Astrocyte (in vitro differentiated cells and primary cell): ENCODE results near the gene CINP. TPM values are rescaled to one million over a fixed set of nuclear protein-coding genes. Genes with fewer than 3 reads are reported as not detected.
"Not testable (repeated sequence)": the region's sequence is repeated elsewhere in the genome, so short reads cannot be mapped to it uniquely, and the experiment has no call there.

Experiments
- DNase-seq: peaks from one replicate; pipeline ENCODE4 v3.0.0-alpha.2; 2010; ENCODE audit warnings: low read depth
- FAIRE-seq: peaks from 2 replicates; lab custom pipeline; 2011; peaks lifted over from hg19 to GRCh38; lab: Jason Lieb, UNC
- H2AFZ ChIP-seq: 2 replicates; pipeline ENCODE4 v1.6.0; 2012; ENCODE audit warnings: low read depth, low read length, inconsistent platforms
- H3K27ac ChIP-seq: 2 replicates; pipeline ENCODE4 v1.5.1; 2011; ENCODE audit warnings: low read depth, low read length, inconsistent platforms
- H3K27me3 ChIP-seq: 2 replicates; pipeline ENCODE4 v1.6.0; 2011; ENCODE audit warnings: low read length, inconsistent platforms; ENCODE audit not compliant: insufficient read depth
- H3K36me3 ChIP-seq: 2 replicates; pipeline ENCODE4 v1.5.1; 2011; ENCODE audit warnings: low read length, inconsistent platforms; ENCODE audit not compliant: insufficient read depth
- H3K4me1 ChIP-seq: 2 replicates; pipeline ENCODE4 v1.5.1; 2011; ENCODE audit warnings: low read length, inconsistent platforms; ENCODE audit not compliant: insufficient read depth
- H3K4me2 ChIP-seq: 2 replicates; pipeline ENCODE4 v1.6.0; 2012; ENCODE audit warnings: low read length, inconsistent platforms
- H3K4me3 ChIP-seq: 2 replicates; pipeline ENCODE4 v1.5.1; 2011; ENCODE audit warnings: low read depth, mild to moderate bottlenecking, low read length, inconsistent platforms; ENCODE audit not compliant: insufficient read depth
- H3K79me2 ChIP-seq: 2 replicates; pipeline ENCODE4 v1.6.0; 2012; ENCODE audit warnings: mild to moderate bottlenecking, low read length, inconsistent platforms; ENCODE audit not compliant: insufficient read depth
- H3K9ac ChIP-seq: 2 replicates; pipeline ENCODE4 v1.6.0; 2012; ENCODE audit warnings: mild to moderate bottlenecking, low read length, inconsistent platforms
- H3K9me3 ChIP-seq: 2 replicates; pipeline ENCODE4 v1.5.1; 2012; ENCODE audit warnings: low read depth, mild to moderate bottlenecking, low read length, inconsistent platforms; ENCODE audit not compliant: insufficient read depth
- H4K20me1 ChIP-seq: 2 replicates; pipeline ENCODE4 v1.6.0; 2012; ENCODE audit warnings: low read length, inconsistent platforms; ENCODE audit not compliant: insufficient read depth
- H3K27ac Mint-ChIP-seq: one replicate; pipeline ENCODE4 v1.8.0; 2021; ENCODE audit warnings: mild to moderate bottlenecking, mixed read lengths; ENCODE audit not compliant: unreplicated experiment
- H3K27me3 Mint-ChIP-seq: one replicate; pipeline ENCODE4 v1.8.0; 2021; ENCODE audit warnings: low read depth, mixed read lengths; ENCODE audit not compliant: unreplicated experiment
- H3K36me3 Mint-ChIP-seq: one replicate; pipeline ENCODE4 v1.8.0; 2021; ENCODE audit warnings: low read depth, mixed read lengths; ENCODE audit not compliant: unreplicated experiment
- H3K4me1 Mint-ChIP-seq: one replicate; pipeline ENCODE4 v1.8.0; 2021; ENCODE audit warnings: low read depth, mixed read lengths; ENCODE audit not compliant: unreplicated experiment
- H3K4me3 Mint-ChIP-seq: one replicate; pipeline ENCODE4 v1.8.0; 2021; ENCODE audit warnings: mild to moderate bottlenecking, moderate library complexity, mixed read lengths; ENCODE audit not compliant: unreplicated experiment
- H3K9me3 Mint-ChIP-seq: one replicate; pipeline ENCODE4 v1.8.0; 2021; ENCODE audit warnings: mild to moderate bottlenecking, mixed read lengths; ENCODE audit not compliant: unreplicated experiment
- CTCF ChIP-seq: IDR thresholded peaks from 2 replicates; pipeline ENCODE4 v1.5.1; 2011; ENCODE audit warnings: low read depth, mild to moderate bottlenecking, inconsistent platforms, low read length, moderate library complexity; ENCODE audit not compliant: insufficient read depth
- EZH2 ChIP-seq: IDR thresholded peaks from 2 replicates; pipeline ENCODE4 v1.6.1; 2012; ENCODE audit warnings: mild to moderate bottlenecking, low read length, inconsistent platforms; ENCODE audit not compliant: insufficient read depth
- total RNA-seq: library from RNA; stranded (reverse); gene quantifications from 2 replicates; pipeline ENCODE4 v1.2.1, GENCODE V29; 2021

Gene CINP
- total RNA-seq, 1 donor from 2014 or later: 34.9 TPM

GRCh38 chr14:102303664-102304063 lies 59.0 kb downstream of the CINP start:
- Histone ChIP-seq H3K4me3 (peak overlapping the region; percentile 91), H3K4me2 (peak overlapping the region; percentile 94), H4K20me1 (no peaks in the 10 kb centered on the region), H3K79me2 (peaks cover 54% of the 10 kb centered on the region), H3K27me3 (no peaks in the 10 kb centered on the region), H3K27ac (no peak overlapping the region), H3K9me3 (no peaks in the 10 kb centered on the region), H2AFZ (no peak overlapping the region), H3K9ac (peak overlapping the region; percentile 94), H3K4me1 (peaks cover 3% of the 10 kb centered on the region), H3K36me3 (peaks cover 3% of the 10 kb centered on the region)
- peak overlapping the region; percentile 71 for H3K4me3 Mint-ChIP-seq
- no peaks in the 10 kb centered on the region for H3K4me1 Mint-ChIP-seq
- TF ChIP-seq EZH2: no peak
- TF ChIP-seq CTCF: no peak
- H3K9me3 Mint-ChIP-seq: peaks cover 2% of the 10 kb centered on the region
- no peak overlapping the region for H3K27ac Mint-ChIP-seq
- FAIRE-seq (peak; percentile 54), DNase-seq (no peak)
- H3K27me3 Mint-ChIP-seq: no peaks in the 10 kb centered on the region
- H3K36me3 Mint-ChIP-seq: peaks cover 4% of the 10 kb centered on the region

GRCh38 chr14:102298303-102299070 lies 64.2 kb downstream of the CINP start:
- not testable (repeated sequence) for H3K27ac Mint-ChIP-seq
- peaks cover 62% of the 10 kb centered on the region for H3K79me2 ChIP-seq

More at GRCh38 chr14:102298303-102299070, 64.2 kb downstream of the CINP start:
- not testable (repeated sequence) for H3K9me3 ChIP-seq, H3K9me3 Mint-ChIP-seq, H3K4me3 Mint-ChIP-seq, H3K27ac ChIP-seq, H3K4me2 ChIP-seq, H4K20me1 ChIP-seq, H3K4me3 ChIP-seq, DNase-seq, H3K27me3 Mint-ChIP-seq, H3K9ac ChIP-seq, H2AFZ ChIP-seq, H3K36me3 ChIP-seq, FAIRE-seq, H3K27me3 ChIP-seq, H3K4me1 Mint-ChIP-seq, H3K36me3 Mint-ChIP-seq
- peaks cover 23% of the 10 kb centered on the region for H3K4me1 ChIP-seq

Other genes with a start within 250 kb of the CINP start
- 22.4 and 23.6 TPM in 2 replicates for gene WDR20, start 223.0 kb downstream of the CINP start, total RNA-seq
- 8.3 and 9.3 TPM in 2 replicates for gene MOK, start 57.7 kb downstream of the CINP start, total RNA-seq
- 7.8 and 8.0 TPM in 2 replicates for gene ZNF839, start 43.1 kb downstream of the CINP start, total RNA-seq
- 19.9 and 23.1 TPM in 2 replicates for gene TECPR2, start 51 bp upstream of the CINP start, total RNA-seq
- gene ANKRD9, start 146.9 kb upstream of the CINP start, total RNA-seq: 7.9 and 9.4 TPM in 2 replicates
- 31.0 and 31.7 TPM in 2 replicates for gene RCOR1, start 229.8 kb upstream of the CINP start, total RNA-seq